Spleen (tissue), 7 donors: ENCODE results near the gene PLEKHA5.

Experiments
- CTCF ChIP-seq, 11 experiments: fragments of 200-600 bp in 7 of 11; fragments of 450-650 bp in 4 of 11; sonication (generic) in 4 of 11; IDR thresholded peaks in 8 of 11; conservative IDR thresholded peaks in 3 of 11; 1 replicate in 7 of 11; 2 replicates in 4 of 11; pipeline versions ENCODE4 v1.4.0 to v1.8.0; 2016 to 2021; ENCODE audit warnings: antibody characterized with exemption in 11 of 11, inconsistent platforms in 4 of 11, mild to moderate bottlenecking in 1 of 11
- POLR2A ChIP-seq, 3 donors: fragments of 450-650 bp; IDR thresholded peaks; one replicate each; pipeline ENCODE4 v1.5.1; 2017; ENCODE audit warnings: antibody characterized with exemption in 3 of 3, mild to moderate bottlenecking in 1 of 3
- POLR2AphosphoS5 ChIP-seq, 3 donors: sonication (generic); formaldehyde crosslinking; IDR thresholded peaks; one replicate each; pipeline ENCODE4 v1.5.1; 2017; ENCODE audit warnings: antibody characterized with exemption in 3 of 3
- donor health status: DM: no; HTN: no; CAD: no; lungs with moderate emphysema.
- donor health status: DM: no; HTN: no; CAD: no.
- donor health status: DM: no; HTN: no; CAD: no.

GRCh38 chr12:19198272-19198671, 68.7 kb downstream of the PLEKHA5 start:
- TF ChIP-seq POLR2A (IDR thresholded peaks at IDR 0.05) = no peak
- no peak for TF ChIP-seq CTCF (IDR thresholded peaks at IDR 0.05 in 8 of 11, conservative IDR thresholded peaks at IDR 0.05 in 3 of 11)
- no peak for TF ChIP-seq POLR2AphosphoS5 (IDR thresholded peaks at IDR 0.05)
